HEK293 (cell line): ENCODE results near the gene HPS6.

ENCODE experiments used
- CTCF ChIA-PET: fragments of 350-600 bp; formaldehyde crosslinking; extraction: SDS; loops from one replicate; lab custom pipeline; 2021; ENCODE audit warnings: antibody characterized with exemption; lab: Yijun Ruan, JAX
- POLR2A ChIA-PET: fragments of 300-600 bp; formaldehyde crosslinking; extraction: SDS; loops from one replicate; lab custom pipeline; 2020; ENCODE audit warnings: antibody characterized with exemption, inconsistent platforms; lab: Yijun Ruan, JAX
- H3K27ac ChIP-seq: fragments of 200-500 bp; sonication (Bioruptor generic); 2 replicates; pipeline ENCODE4 v1.5.1; 2014; ENCODE audit warnings: low read depth, low read length, control low read depth, inconsistent platforms; ENCODE audit errors: extremely low read depth
- H3K36me3 ChIP-seq, 2 experiments: fragments of 200-500 bp in 1 of 2; sonication (Bioruptor generic) in 1 of 2; 1 replicate in 1 of 2; 2 replicates in 1 of 2; pipeline ENCODE4 v1.5.1; 2014 to 2017; ENCODE audit warnings: inconsistent platforms in 2 of 2, low read length in 2 of 2; ENCODE audit not compliant: control insufficient read depth in 2 of 2, insufficient read depth in 1 of 2
- H3K4me1 ChIP-seq: fragments of 200-500 bp; sonication (Bioruptor generic); 2 replicates; pipeline ENCODE4 v1.5.1; 2014; ENCODE audit warnings: mild to moderate bottlenecking, low read length, inconsistent platforms; ENCODE audit not compliant: control insufficient read depth, insufficient read depth
- H3K4me3 ChIP-seq: 2 replicates; pipeline ENCODE4 v1.5.1; 2011; ENCODE audit warnings: low read depth, mild to moderate bottlenecking, control low read depth, low read length, moderate library complexity
- H3K9me3 ChIP-seq: fragments of 200-500 bp; sonication (Bioruptor generic); 2 replicates; pipeline ENCODE4 v1.5.1; 2014; ENCODE audit warnings: low read depth, low read length, inconsistent platforms; ENCODE audit not compliant: control insufficient read depth, insufficient read depth
- MYNN ChIP-seq: fragments of 450-650 bp; formaldehyde crosslinking; IDR thresholded peaks from 2 replicates; pipeline ENCODE4 v1.5.1; 2016; ENCODE audit warnings: missing biosample characterization, missing genetic modification characterization, borderline replicate concordance
- OSR2 ChIP-seq: fragments of 450-650 bp; formaldehyde crosslinking; IDR thresholded peaks from 2 replicates; pipeline ENCODE4 v1.5.1; 2016; ENCODE audit warnings: missing biosample characterization, missing genetic modification characterization
- RBAK ChIP-seq: fragments of 450-650 bp; formaldehyde crosslinking; IDR thresholded peaks from 2 replicates; pipeline ENCODE4 v1.5.1; 2016; ENCODE audit warnings: missing biosample characterization, missing genetic modification characterization
- SCRT2 ChIP-seq: fragments of 450-650 bp; formaldehyde crosslinking; IDR thresholded peaks from 2 replicates; pipeline ENCODE4 v1.5.1; 2016; ENCODE audit warnings: missing biosample characterization, missing genetic modification characterization
- SP7 ChIP-seq: fragments of 450-650 bp; formaldehyde crosslinking; IDR thresholded peaks from 2 replicates; pipeline ENCODE4 v1.5.1; 2016; ENCODE audit warnings: missing biosample characterization, missing genetic modification characterization
- ZFHX2 ChIP-seq: fragments of 450-650 bp; formaldehyde crosslinking; conservative IDR thresholded peaks from 2 replicates; pipeline ENCODE4 v1.5.1; 2016; ENCODE audit warnings: missing biosample characterization, missing genetic modification characterization
- ZFP69B ChIP-seq: fragments of 450-650 bp; formaldehyde crosslinking; IDR thresholded peaks from 2 replicates; pipeline ENCODE4 v1.5.1; 2016; ENCODE audit warnings: missing biosample characterization, missing genetic modification characterization
- ZNF292 ChIP-seq: fragments of 450-650 bp; formaldehyde crosslinking; IDR thresholded peaks from 2 replicates; pipeline ENCODE4 v1.5.1; 2016; ENCODE audit warnings: low read depth, missing biosample characterization, missing genetic modification characterization, borderline replicate concordance
- ZNF335 ChIP-seq: fragments of 450-650 bp; formaldehyde crosslinking; conservative IDR thresholded peaks from 2 replicates; pipeline ENCODE4 v1.5.1; 2016; ENCODE audit warnings: missing biosample characterization, missing genetic modification characterization
- ZNF391 ChIP-seq: fragments of 450-650 bp; formaldehyde crosslinking; IDR thresholded peaks from 2 replicates; pipeline ENCODE4 v1.5.1; 2016; ENCODE audit warnings: low read depth, missing biosample characterization, missing genetic modification characterization, borderline replicate concordance
- ZNF416 ChIP-seq: fragments of 450-650 bp; formaldehyde crosslinking; IDR thresholded peaks from 2 replicates; pipeline ENCODE4 v1.5.1; 2016; ENCODE audit warnings: missing biosample characterization, missing genetic modification characterization
- ZNF549 ChIP-seq: fragments of 450-650 bp; IDR thresholded peaks from 2 replicates; pipeline ENCODE4 v1.5.1; 2018; ENCODE audit warnings: missing biosample characterization, missing genetic modification characterization, mild to moderate bottlenecking, inconsistent platforms, moderate library complexity
- ZNF843 ChIP-seq: fragments of 450-650 bp; formaldehyde crosslinking; IDR thresholded peaks from 2 replicates; pipeline ENCODE4 v1.5.1; 2016; ENCODE audit warnings: missing biosample characterization, missing genetic modification characterization
- TF ChIP-seq, protein P1 (sequence below): fragments of 450-650 bp; formaldehyde crosslinking; IDR thresholded peaks from 2 replicates; pipeline ENCODE4 v1.5.1; 2016; ENCODE audit warnings: missing biosample characterization, missing genetic modification characterization, low read depth
- TF ChIP-seq, protein P2 (sequence below): fragments of 450-650 bp; formaldehyde crosslinking; IDR thresholded peaks from 2 replicates; pipeline ENCODE4 v1.5.1; 2016; ENCODE audit warnings: missing biosample characterization, missing genetic modification characterization
- TF ChIP-seq, protein P3 (sequence below): fragments of 450-650 bp; formaldehyde crosslinking; conservative IDR thresholded peaks from 2 replicates; pipeline ENCODE4 v1.5.1; 2016; ENCODE audit warnings: low read depth, missing biosample characterization, missing genetic modification characterization

Gene HPS6

DNA sequence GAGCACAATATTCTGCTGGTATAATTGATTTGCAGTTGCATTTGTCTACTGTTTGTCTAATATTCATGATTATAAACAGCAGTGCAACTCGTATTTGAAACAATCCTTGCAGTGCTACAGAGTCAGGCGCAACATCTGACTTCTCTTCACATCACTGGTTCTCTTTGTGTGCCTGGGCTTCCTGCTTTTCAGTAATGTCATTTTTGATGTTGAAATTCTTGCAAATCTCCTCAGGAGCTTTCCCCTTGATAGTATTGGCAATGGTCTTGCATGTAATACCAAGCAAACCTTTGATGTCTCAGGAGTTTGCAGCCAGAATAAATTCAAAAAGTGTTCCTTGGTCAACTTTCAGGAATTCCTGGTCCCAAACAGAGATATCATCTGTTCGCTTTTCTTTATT is 20.2 kb downstream of the HPS6 start:
- Histone ChIP-seq H3K9me3 (no peaks in the 10 kb centered on the region), H3K4me3 (no peak overlapping the region), H3K27ac (no peak overlapping the region), H3K4me1 (0 out of 2 replicates have a peak, but pooled peaks cover 2% of the 10 kb centered on the region), H3K36me3 (no peaks in the 10 kb centered on the region)
- CTCF ChIA-PET = interaction anchor here (0.6 to 1.9 kb wide), 4 partner anchors 13 to 780 kb away, joined by 3 to 10 read pairs (median 4); no protein-coding TSS in a partner anchor
- TF ChIP-seq ZNF843 (no peak), SP7 (tag by site-specific recombination) (no peak), OSR2 (tag by site-specific recombination) (no peak), MYNN (tag by site-specific recombination) (no peak), ZFHX2 (tag by site-specific recombination) (no peak), RBAK (no peak), ZNF549 (tag by site-specific recombination) (no peak)
- TF ChIP-seq, protein P1, sequence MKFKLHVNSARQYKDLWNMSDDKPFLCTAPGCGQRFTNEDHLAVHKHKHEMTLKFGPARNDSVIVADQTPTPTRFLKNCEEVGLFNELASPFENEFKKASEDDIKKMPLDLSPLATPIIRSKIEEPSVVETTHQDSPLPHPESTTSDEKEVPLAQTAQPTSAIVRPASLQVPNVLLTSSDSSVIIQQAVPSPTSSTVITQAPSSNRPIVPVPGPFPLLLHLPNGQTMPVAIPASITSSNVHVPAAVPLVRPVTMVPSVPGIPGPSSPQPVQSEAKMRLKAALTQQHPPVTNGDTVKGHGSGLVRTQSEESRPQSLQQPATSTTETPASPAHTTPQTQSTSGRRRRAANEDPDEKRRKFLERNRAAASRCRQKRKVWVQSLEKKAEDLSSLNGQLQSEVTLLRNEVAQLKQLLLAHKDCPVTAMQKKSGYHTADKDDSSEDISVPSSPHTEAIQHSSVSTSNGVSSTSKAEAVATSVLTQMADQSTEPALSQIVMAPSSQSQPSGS = no peak
- POLR2A ChIA-PET = interaction anchor here (0.7 kb wide), 1 partner anchor 16 kb away, joined by 6 read pairs; no protein-coding TSS in a partner anchor

DNA sequence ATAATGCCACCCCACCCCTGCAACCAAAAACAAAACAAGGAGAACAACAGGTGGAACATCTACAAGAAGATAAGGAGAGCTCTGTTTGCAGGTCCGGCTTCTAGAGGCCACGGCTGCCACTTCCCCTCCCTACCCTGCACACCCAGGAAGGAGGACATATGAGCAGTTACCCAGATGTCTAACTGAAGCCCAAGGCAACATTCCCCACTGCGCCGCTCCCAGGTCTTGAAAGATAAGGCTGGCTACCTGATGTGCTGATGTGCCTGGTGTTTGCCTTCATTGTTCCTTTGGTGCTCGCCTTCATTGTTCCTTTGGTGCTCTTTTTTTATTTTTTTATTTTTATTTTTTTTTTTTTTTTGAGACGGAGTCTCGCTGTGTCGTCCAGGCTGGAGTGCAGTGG is 21.0 kb downstream of the HPS6 start:
- Histone ChIP-seq H3K4me3 (no peak overlapping the region), H3K9me3 (no peaks in the 10 kb centered on the region), H3K36me3 (no peaks in the 10 kb centered on the region), H3K27ac (no peak overlapping the region), H3K4me1 (0 out of 2 replicates have a peak, but pooled peaks cover 2% of the 10 kb centered on the region)
- TF ChIP-seq, protein P2, sequence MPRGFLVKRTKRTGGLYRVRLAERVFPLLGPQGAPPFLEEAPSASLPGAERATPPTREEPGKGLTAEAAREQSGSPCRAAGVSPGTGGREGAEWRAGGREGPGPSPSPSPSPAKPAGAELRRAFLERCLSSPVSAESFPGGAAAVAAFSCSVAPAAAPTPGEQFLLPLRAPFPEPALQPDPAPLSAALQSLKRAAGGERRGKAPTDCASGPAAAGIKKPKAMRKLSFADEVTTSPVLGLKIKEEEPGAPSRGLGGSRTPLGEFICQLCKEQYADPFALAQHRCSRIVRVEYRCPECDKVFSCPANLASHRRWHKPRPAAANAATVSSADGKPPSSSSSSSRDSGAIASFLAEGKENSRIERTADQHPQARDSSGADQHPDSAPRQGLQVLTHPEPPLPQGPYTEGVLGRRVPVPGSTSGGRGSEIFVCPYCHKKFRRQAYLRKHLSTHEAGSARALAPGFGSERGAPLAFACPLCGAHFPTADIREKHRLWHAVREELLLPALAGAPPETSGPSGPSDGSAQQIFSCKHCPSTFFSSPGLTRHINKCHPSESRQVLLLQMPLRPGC = no peak
- peak; percentile 38; the same call in 1 of the 2 replicates for TF ChIP-seq SCRT2 (tag by site-specific recombination)
- TF ChIP-seq ZNF292 = no peak
- no peak for TF ChIP-seq ZNF391 (tag by site-specific recombination)
- TF ChIP-seq, protein P3, sequence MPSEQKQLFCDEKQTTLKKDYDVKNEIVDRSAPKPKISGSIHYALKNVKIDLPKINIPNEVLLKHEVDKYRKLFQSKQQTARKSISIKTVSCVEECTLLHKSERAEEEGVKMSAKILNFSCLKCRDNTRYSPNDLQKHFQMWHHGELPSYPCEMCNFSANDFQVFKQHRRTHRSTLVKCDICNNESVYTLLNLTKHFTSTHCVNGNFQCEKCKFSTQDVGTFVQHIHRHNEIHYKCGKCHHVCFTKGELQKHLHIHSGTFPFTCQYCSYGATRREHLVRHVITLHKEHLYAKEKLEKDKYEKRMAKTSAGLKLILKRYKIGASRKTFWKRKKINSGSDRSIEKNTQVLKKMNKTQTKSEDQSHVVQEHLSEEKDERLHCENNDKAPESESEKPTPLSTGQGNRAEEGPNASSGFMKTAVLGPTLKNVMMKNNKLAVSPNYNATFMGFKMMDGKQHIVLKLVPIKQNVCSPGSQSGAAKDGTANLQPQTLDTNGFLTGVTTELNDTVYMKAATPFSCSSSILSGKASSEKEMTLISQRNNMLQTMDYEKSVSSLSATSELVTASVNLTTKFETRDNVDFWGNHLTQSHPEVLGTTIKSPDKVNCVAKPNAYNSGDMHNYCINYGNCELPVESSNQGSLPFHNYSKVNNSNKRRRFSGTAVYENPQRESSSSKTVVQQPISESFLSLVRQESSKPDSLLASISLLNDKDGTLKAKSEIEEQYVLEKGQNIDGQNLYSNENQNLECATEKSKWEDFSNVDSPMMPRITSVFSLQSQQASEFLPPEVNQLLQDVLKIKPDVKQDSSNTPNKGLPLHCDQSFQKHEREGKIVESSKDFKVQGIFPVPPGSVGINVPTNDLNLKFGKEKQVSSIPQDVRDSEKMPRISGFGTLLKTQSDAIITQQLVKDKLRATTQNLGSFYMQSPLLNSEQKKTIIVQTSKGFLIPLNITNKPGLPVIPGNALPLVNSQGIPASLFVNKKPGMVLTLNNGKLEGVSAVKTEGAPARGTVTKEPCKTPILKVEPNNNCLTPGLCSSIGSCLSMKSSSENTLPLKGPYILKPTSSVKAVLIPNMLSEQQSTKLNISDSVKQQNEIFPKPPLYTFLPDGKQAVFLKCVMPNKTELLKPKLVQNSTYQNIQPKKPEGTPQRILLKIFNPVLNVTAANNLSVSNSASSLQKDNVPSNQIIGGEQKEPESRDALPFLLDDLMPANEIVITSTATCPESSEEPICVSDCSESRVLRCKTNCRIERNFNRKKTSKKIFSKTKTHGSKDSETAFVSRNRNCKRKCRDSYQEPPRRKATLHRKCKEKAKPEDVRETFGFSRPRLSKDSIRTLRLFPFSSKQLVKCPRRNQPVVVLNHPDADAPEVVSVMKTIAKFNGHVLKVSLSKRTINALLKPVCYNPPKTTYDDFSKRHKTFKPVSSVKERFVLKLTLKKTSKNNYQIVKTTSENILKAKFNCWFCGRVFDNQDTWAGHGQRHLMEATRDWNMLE (tag by site-specific recombination) = no peak
- no peak for TF ChIP-seq ZNF416 (tag by site-specific recombination)
- ChIA-PET CTCF (interaction anchor here (1.9 kb wide), 1 partner anchor 13 kb away, joined by 10 read pairs; no protein-coding TSS in a partner anchor), POLR2A (no interaction called here)

DNA sequence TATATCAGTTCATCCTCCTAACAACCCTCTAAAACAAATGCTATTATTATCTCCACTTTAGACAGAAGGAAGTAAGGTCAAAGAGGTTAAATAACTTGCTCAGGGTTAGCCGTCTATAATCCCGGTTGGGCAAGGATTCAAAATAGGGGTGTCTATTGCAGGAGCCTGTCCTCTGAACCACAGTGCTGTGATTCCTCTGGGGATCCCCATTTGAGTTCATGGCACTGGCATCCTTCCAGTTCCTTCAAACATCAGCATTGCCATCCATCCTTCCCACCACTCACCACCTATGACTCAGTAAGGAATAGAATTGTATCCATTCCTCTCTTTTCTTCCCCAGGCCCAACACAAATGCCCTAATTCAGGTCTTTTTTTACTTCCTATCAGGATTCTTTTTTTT is 25.6 kb downstream of the HPS6 start:
- POLR2A ChIA-PET = no interaction called here
- Histone ChIP-seq H3K36me3 (no peaks in the 10 kb centered on the region), H3K27ac (no peak overlapping the region), H3K4me3 (no peak overlapping the region), H3K4me1 (no peaks in the 10 kb centered on the region), H3K9me3 (no peaks in the 10 kb centered on the region)
- CTCF ChIA-PET = no interaction called here
- TF ChIP-seq ZFP69B (tag by site-specific recombination) (no peak), ZNF335 (peak; percentile 25; the same call in 1 of the 2 replicates)
